NT2/D1 (cell line): ENCODE data around the gene CXXC4.

Experiments used
- YY1 ChIP-seq: IDR thresholded peaks from 2 replicates; pipeline ENCODE4 v1.6.1; 2011; ENCODE audit not compliant: insufficient read length, insufficient read depth
- ZNF274 ChIP-seq: IDR thresholded peaks from 2 replicates; pipeline ENCODE4 v1.6.1; 2011; ENCODE audit warnings: mild to moderate bottlenecking, low read depth, low read length

DNA sequence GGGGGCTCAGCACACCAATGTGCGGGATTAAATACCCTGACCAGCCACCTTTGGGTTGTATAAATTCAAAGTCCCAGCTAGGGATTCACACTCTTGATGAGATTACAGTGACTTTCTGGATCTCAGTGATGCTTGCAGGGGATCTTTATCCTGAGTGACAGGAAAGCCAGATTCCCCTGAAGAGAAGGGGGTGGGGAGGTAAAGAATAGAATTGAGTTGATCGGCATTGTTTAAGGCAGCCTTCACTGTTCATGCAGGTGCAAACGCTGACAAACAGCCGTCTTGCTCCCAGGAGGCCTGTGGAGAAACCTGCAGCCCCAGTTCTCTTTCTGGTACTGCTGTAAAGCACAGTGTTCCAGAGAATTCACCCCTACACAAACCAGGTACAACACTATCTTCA is 19.0 kb downstream of the CXXC4 start:
- TF ChIP-seq YY1: no peak
- no peak for TF ChIP-seq ZNF274
